GM12878 (cell line): Measurements from ENCODE around the gene CLDN15. TPM values are rescaled to one million over a fixed set of nuclear protein-coding genes. Genes with fewer than 3 reads are reported as not detected.

Experiments used
- ATF3 ChIP-seq: IDR thresholded peaks from 2 replicates; pipeline ENCODE4 v1.6.1; 2011; ENCODE audit warnings: low read depth, mild to moderate bottlenecking, low read length, moderate library complexity, borderline replicate concordance; ENCODE audit errors: extremely low read depth
- CBFB ChIP-seq: IDR thresholded peaks from 2 replicates; pipeline ENCODE4 v1.6.1; 2016; ENCODE audit warnings: antibody characterized with exemption, low read depth
- CHD4 ChIP-seq: fragments of 200-600 bp; sonication (generic); IDR thresholded peaks from 2 replicates; pipeline ENCODE4 v1.6.1; 2016; ENCODE audit warnings: mild to moderate bottlenecking
- EED ChIP-seq: sonication (generic); IDR thresholded peaks from 2 replicates; pipeline ENCODE4 v1.6.1; 2016; ENCODE audit warnings: antibody characterized with exemption, low read depth
- EP300 ChIP-seq, 2 experiments: fragments of 150-350 bp in 1 of 2; IDR thresholded peaks; 2 replicates each; pipeline ENCODE4 v1.6.1; 2011 to 2012; ENCODE audit warnings: low read depth in 2 of 2, low read length in 2 of 2, borderline replicate concordance in 1 of 2, improper control_type of control experiment in 1 of 2, inconsistent platforms in 1 of 2; ENCODE audit not compliant: control insufficient read depth in 1 of 2
- EZH2 ChIP-seq: IDR thresholded peaks from 2 replicates; pipeline ENCODE4 v1.6.1; 2012; ENCODE audit warnings: low read depth, mild to moderate bottlenecking, control low read depth, inconsistent platforms, low read length, borderline replicate concordance; ENCODE audit not compliant: control insufficient read depth
- IKZF1 ChIP-seq: fragments of 450-650 bp; conservative IDR thresholded peaks from 2 replicates; pipeline ENCODE4 v1.6.1; 2017; ENCODE audit warnings: antibody characterized with exemption, mild to moderate bottlenecking
- JUNB ChIP-seq: IDR thresholded peaks from 2 replicates; pipeline ENCODE4 v1.6.1; 2016; ENCODE audit warnings: antibody characterized with exemption, mild to moderate bottlenecking
- NFIC ChIP-seq: IDR thresholded peaks from 2 replicates; pipeline ENCODE4 v1.6.1; 2012; ENCODE audit warnings: low read depth, mild to moderate bottlenecking, inconsistent platforms, low read length, moderate library complexity
- NFXL1 ChIP-seq: fragments of 450-650 bp; IDR thresholded peaks from 2 replicates; pipeline ENCODE4 v1.6.1; 2017; ENCODE audit warnings: antibody characterized with exemption, mild to moderate bottlenecking, borderline replicate concordance
- NFYA ChIP-seq: IDR thresholded peaks from 2 replicates; pipeline ENCODE4 v1.6.1; 2011; ENCODE audit warnings: low read depth, mild to moderate bottlenecking, low read length, improper control_type of control experiment, borderline replicate concordance
- NFYB ChIP-seq: IDR thresholded peaks from 2 replicates; pipeline ENCODE4 v1.6.1; 2011; ENCODE audit warnings: low read depth, mild to moderate bottlenecking, low read length, improper control_type of control experiment, moderate library complexity; ENCODE audit not compliant: insufficient read depth
- NKRF ChIP-seq: fragments of 450-650 bp; conservative IDR thresholded peaks from 2 replicates; pipeline ENCODE4 v1.6.1; 2017; ENCODE audit warnings: mild to moderate bottlenecking, moderate library complexity
- NR2F1 ChIP-seq: fragments of 450-650 bp; conservative IDR thresholded peaks from 2 replicates; pipeline ENCODE4 v1.6.1; 2017; ENCODE audit warnings: mild to moderate bottlenecking
- PAX5 ChIP-seq: IDR thresholded peaks from 2 replicates; pipeline ENCODE4 v1.6.1; 2011; ENCODE audit warnings: low read depth, low read length, borderline replicate concordance
- PML ChIP-seq: IDR thresholded peaks from 2 replicates; pipeline ENCODE4 v1.6.1; 2012; ENCODE audit warnings: low read length, inconsistent platforms
- POLR2A ChIP-seq: IDR thresholded peaks from 2 replicates; pipeline ENCODE4 v1.6.1; 2011; ENCODE audit warnings: low read depth, mild to moderate bottlenecking, low read length
- POU2F2 ChIP-seq: IDR thresholded peaks from 3 replicates; pipeline ENCODE4 v1.6.1; 2011; ENCODE audit warnings: low read depth, mild to moderate bottlenecking, low read length, borderline replicate concordance
- RFX5 ChIP-seq: IDR thresholded peaks from 2 replicates; pipeline ENCODE4 v1.6.1; 2011; ENCODE audit warnings: low read depth, low read length, improper control_type of control experiment
- SIX5 ChIP-seq: IDR thresholded peaks from 2 replicates; pipeline ENCODE4 v1.6.1; 2011; ENCODE audit warnings: mild to moderate bottlenecking, low read depth, low read length, moderate library complexity; ENCODE audit not compliant: severe bottlenecking
- SP1 ChIP-seq: IDR thresholded peaks from one replicate; pipeline ENCODE4 v1.6.1; 2011; ENCODE audit warnings: low read depth, low read length
- SPI1 ChIP-seq: IDR thresholded peaks from 2 replicates; pipeline ENCODE4 v1.6.1; 2011; ENCODE audit warnings: low read depth, mild to moderate bottlenecking, low read length, moderate library complexity, borderline replicate concordance; ENCODE audit not compliant: insufficient read depth
- TAF1 ChIP-seq: IDR thresholded peaks from 2 replicates; pipeline ENCODE4 v1.6.1; 2011; ENCODE audit warnings: mild to moderate bottlenecking, low read depth, low read length, borderline replicate concordance
- TCF3 ChIP-seq: IDR thresholded peaks from 2 replicates; pipeline ENCODE4 v1.6.1; 2012; ENCODE audit warnings: low read depth, mild to moderate bottlenecking, low read length, borderline replicate concordance; ENCODE audit not compliant: insufficient read depth
- polyA plus RNA-seq, 11 experiments: library from polyadenylated mRNA; depleted of rRNA in 4 of 11; unstranded in 6 of 11; stranded (reverse) in 5 of 11; fragments of >200 nt; fragmentation: Nextera tagmentation in 4 of 11; fragmentation: Illumina TruSeq in 1 of 11; extraction: Ambion mirVana in 4 of 11; extraction: Trizol in 1 of 11; gene quantifications; 1 replicate in 1 of 11; 2 replicates in 10 of 11; pipeline versions ENCODE4 v1.2.1 to v1.2.3, GENCODE V29; 2011 to 2016; ENCODE audit warnings: inconsistent platforms in 2 of 11, missing spikeins in 2 of 11, low read depth in 1 of 11
- total RNA-seq, 4 experiments: library from RNA; depleted of rRNA in 3 of 4; stranded (reverse); fragments of >200 nt in 3 of 4; fragmentation: Illumina TruSeq in 1 of 4; extraction: Trizol in 1 of 4; gene quantifications; 2 replicates each; pipeline versions ENCODE4 v1.2.1 to v1.2.3, GENCODE V29; 2013 to 2021
- TF ChIP-seq, protein P1 (sequence below): IDR thresholded peaks from 2 replicates; pipeline ENCODE4 v1.6.1; 2012; ENCODE audit warnings: low read length, inconsistent platforms
- TF ChIP-seq, protein P2 (sequence below): fragments of 450-650 bp; IDR thresholded peaks from 2 replicates; pipeline ENCODE4 v1.6.1; 2016; ENCODE audit warnings: mild to moderate bottlenecking

Gene CLDN15
- total and polyA plus RNA-seq, 10 of the 15 experiments (the other 5 are each of a cell fraction or from before 2014, with no cell fraction given) = 0.47 to 15.0 (median 6.6) TPM

GRCh38 chr7:101244375-101245146 is 7.0 kb upstream of the CLDN15 start, which contains the start of gene FIS1 (continued):
- peak; percentile 95 for TF ChIP-seq SIX5
- TF ChIP-seq RFX5 = no peak
- no peak for TF ChIP-seq EZH2
- no peak for TF ChIP-seq JUNB
- TF ChIP-seq ATF3 = 0 out of 2 replicates have a peak, but pooled peaks have one; percentile 27
- TF ChIP-seq, protein P1, sequence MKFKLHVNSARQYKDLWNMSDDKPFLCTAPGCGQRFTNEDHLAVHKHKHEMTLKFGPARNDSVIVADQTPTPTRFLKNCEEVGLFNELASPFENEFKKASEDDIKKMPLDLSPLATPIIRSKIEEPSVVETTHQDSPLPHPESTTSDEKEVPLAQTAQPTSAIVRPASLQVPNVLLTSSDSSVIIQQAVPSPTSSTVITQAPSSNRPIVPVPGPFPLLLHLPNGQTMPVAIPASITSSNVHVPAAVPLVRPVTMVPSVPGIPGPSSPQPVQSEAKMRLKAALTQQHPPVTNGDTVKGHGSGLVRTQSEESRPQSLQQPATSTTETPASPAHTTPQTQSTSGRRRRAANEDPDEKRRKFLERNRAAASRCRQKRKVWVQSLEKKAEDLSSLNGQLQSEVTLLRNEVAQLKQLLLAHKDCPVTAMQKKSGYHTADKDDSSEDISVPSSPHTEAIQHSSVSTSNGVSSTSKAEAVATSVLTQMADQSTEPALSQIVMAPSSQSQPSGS = no peak
- TF ChIP-seq POLR2A = peak; percentile 94
- TF ChIP-seq TAF1 = 0 out of 2 replicates have a peak, but pooled peaks have one; percentile 11
- no peak for TF ChIP-seq NFYB
- peak; percentile 97 for TF ChIP-seq IKZF1
- no peak for TF ChIP-seq NFXL1
- TF ChIP-seq EP300 (IDR thresholded peaks at IDR 0.05; ENCODE audit: borderline replicate concordance in 1 of 2, control insufficient read depth in 1 of 2, low read depth in 2 of 2, low read length in 2 of 2) = 0 out of 4 replicates have a peak, but pooled peaks of 1 of the 2 experiments have one; percentile 14
- TF ChIP-seq, protein P2, sequence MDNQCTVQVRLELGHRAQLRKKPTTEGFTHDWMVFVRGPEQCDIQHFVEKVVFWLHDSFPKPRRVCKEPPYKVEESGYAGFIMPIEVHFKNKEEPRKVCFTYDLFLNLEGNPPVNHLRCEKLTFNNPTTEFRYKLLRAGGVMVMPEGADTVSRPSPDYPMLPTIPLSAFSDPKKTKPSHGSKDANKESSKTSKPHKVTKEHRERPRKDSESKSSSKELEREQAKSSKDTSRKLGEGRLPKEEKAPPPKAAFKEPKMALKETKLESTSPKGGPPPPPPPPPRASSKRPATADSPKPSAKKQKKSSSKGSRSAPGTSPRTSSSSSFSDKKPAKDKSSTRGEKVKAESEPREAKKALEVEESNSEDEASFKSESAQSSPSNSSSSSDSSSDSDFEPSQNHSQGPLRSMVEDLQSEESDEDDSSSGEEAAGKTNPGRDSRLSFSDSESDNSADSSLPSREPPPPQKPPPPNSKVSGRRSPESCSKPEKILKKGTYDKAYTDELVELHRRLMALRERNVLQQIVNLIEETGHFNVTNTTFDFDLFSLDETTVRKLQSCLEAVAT = no peak
- no peak for TF ChIP-seq CHD4
- TF ChIP-seq NFYA = no peak
- no peak for TF ChIP-seq NFIC
- no peak for TF ChIP-seq PAX5
- peak; percentile 65 for TF ChIP-seq NR2F1
- TF ChIP-seq PML = 0 out of 2 replicates have a peak, but pooled peaks have one; percentile 26
- TF ChIP-seq POU2F2 = peak; percentile 30; the same call in 1 of the 3 replicates
- TF ChIP-seq TCF3 = no peak
- no peak for TF ChIP-seq SP1
- TF ChIP-seq EED = no peak
- TF ChIP-seq SPI1 = peak; percentile 48; the same call in 1 of the 2 replicates
- peak; percentile 93 for TF ChIP-seq NKRF
- peak; percentile 71 for TF ChIP-seq CBFB
